ENCODE data around the gene ADGRG1.

GRCh38 chr16:57604177-57604576 lies 24.3 kb upstream of the ADGRG1 start:
- no peak for TF ChIP-seq CTCF (IDR thresholded peaks at IDR 0.05)
- no peak for TF ChIP-seq ZFX (IDR thresholded peaks at IDR 0.05; ENCODE audit: borderline replicate concordance)
